ENCODE data around the gene IDH3G.

Gene IDH3G

GRCh38 chrX:153830640-153831428 lies 36.7 kb upstream of the IDH3G start:
- Histone ChIP-seq H2AFZ (no peak overlapping the region), H3K79me2 (no peaks in the 10 kb centered on the region), H3K4me1 (no peaks in the 10 kb centered on the region), H3K4me2 (ENCODE audit: low read length) (no peak overlapping the region), H3K4me3 (ENCODE audit: low read depth, low read length) (no peak overlapping the region), H3K9me3 (ENCODE audit: control insufficient read depth, low read length) (no peaks in the 10 kb centered on the region), H3K36me3 (ENCODE audit: control insufficient read depth, insufficient read depth, low read length) (no peaks in the 10 kb centered on the region), H3K27ac (no peak overlapping the region), H3K9ac (no peak overlapping the region), H3K27me3 (ENCODE audit: control insufficient read depth, insufficient read depth, low read length) (no peaks in the 10 kb centered on the region)
- TF ChIP-seq CTCF (IDR thresholded peaks at IDR 0.05), result no peak

GRCh38 chrX:153829799-153830639 lies 35.8 kb upstream of the IDH3G start, which contains the start of gene PDZD4:
TSS of gene PDZD4 (minus strand) at chrX:153830544. CDS start at chrX:153830298, 246 bp downstream.
- H3K4me2 ChIP-seq (ENCODE audit: low read length), result peak within 1 kb of the TSS; percentile 53
- H3K4me3 ChIP-seq (ENCODE audit: low read depth, low read length), result no peak within 1 kb of the TSS
- no peak for TF ChIP-seq CTCF (IDR thresholded peaks at IDR 0.05)
- no peaks in the 10 kb centered on the region for H3K36me3 ChIP-seq (ENCODE audit: control insufficient read depth, insufficient read depth, low read length)
- H3K9ac ChIP-seq, result no peak within 1 kb of the TSS
- no peaks in the 10 kb centered on the region for H3K9me3 ChIP-seq (ENCODE audit: control insufficient read depth, low read length)
- H3K27ac ChIP-seq, result no peak within 1 kb of the TSS
- H2AFZ ChIP-seq, result peak within 1 kb of the TSS; percentile 60
- no peaks in the 10 kb centered on the region for H3K79me2 ChIP-seq
- H3K27me3 ChIP-seq (ENCODE audit: control insufficient read depth, insufficient read depth, low read length), result no peaks in the 10 kb centered on the region
- no peaks in the 10 kb centered on the region for H3K4me1 ChIP-seq

- Histone ChIP-seq H3K9me3 (ENCODE audit: control insufficient read depth, low read length) (no peaks in the 10 kb centered on the region), H3K79me2 (no peaks in the 10 kb centered on the region), H2AFZ (peak overlapping the region; percentile 56), H3K27ac (no peak overlapping the region), H3K27me3 (ENCODE audit: control insufficient read depth, insufficient read depth, low read length) (no peaks in the 10 kb centered on the region), H3K4me1 (no peaks in the 10 kb centered on the region), H3K4me2 (ENCODE audit: low read length) (peak overlapping the region; percentile 53), H3K4me3 (ENCODE audit: low read depth, low read length) (no peak overlapping the region), H3K36me3 (ENCODE audit: control insufficient read depth, insufficient read depth, low read length) (no peaks in the 10 kb centered on the region), H3K9ac (no peak overlapping the region)
- no peak for TF ChIP-seq CTCF (IDR thresholded peaks at IDR 0.05)
These were observed 35.3 kb upstream of the IDH3G start for GRCh38 chrX:153829549-153829798.

GRCh38 chrX:153828723-153829548 lies 34.8 kb upstream of the IDH3G start:
- H3K9ac ChIP-seq, result no peak overlapping the region
- H3K4me3 ChIP-seq (ENCODE audit: low read depth, low read length), result peak overlapping the region; percentile 5
- H3K27me3 ChIP-seq (ENCODE audit: control insufficient read depth, insufficient read depth, low read length), result no peaks in the 10 kb centered on the region
- H3K9me3 ChIP-seq (ENCODE audit: control insufficient read depth, low read length), result no peaks in the 10 kb centered on the region
- H3K4me1 ChIP-seq, result no peaks in the 10 kb centered on the region
- TF ChIP-seq CTCF (IDR thresholded peaks at IDR 0.05), result no peak
- no peaks in the 10 kb centered on the region for H3K79me2 ChIP-seq
- H3K27ac ChIP-seq, result no peak overlapping the region
- peak overlapping the region; percentile 56 for H2AFZ ChIP-seq
- H3K4me2 ChIP-seq (ENCODE audit: low read length), result peak overlapping the region; percentile 53
- no peaks in the 10 kb centered on the region for H3K36me3 ChIP-seq (ENCODE audit: control insufficient read depth, insufficient read depth, low read length)
